Activated CD8-positive, alpha-beta memory T cell treated with anti-CD3 and anti-CD28 coated beads, Interleukin-2, amount 10 ng/mL, durations not matched to agents 7 days and 5 days (primary cell): ENCODE results near the gene FBXO8. TPM values are rescaled to one million over a fixed set of nuclear protein-coding genes. Genes with fewer than 3 reads are reported as not detected.

Source experiments
- ATAC-seq: fragments of 150-1000 bp; cut with Tn5 transposase; one replicate; pipeline ENCODE4 v1.10.0; 2021; ENCODE audit warnings: moderate library complexity
- CTCF ChIA-PET: fragments of 350-600 bp; sonication (Branson Sonifier 250); formaldehyde crosslinking; loops from one replicate; lab custom pipeline; 2021; ENCODE audit warnings: antibody characterized with exemption; lab: Charles Lee
- DNase-seq: peaks from one replicate; pipeline ENCODE4 v3.0.0-alpha.2; 2020
- H3K27ac Mint-ChIP-seq: one replicate; pipeline ENCODE4 v1.8.0; 2021; ENCODE audit warnings: mild to moderate bottlenecking, mixed read lengths
- H3K27me3 Mint-ChIP-seq: one replicate; pipeline ENCODE4 v1.8.0; 2021; ENCODE audit warnings: mixed read lengths
- H3K36me3 Mint-ChIP-seq: one replicate; pipeline ENCODE4 v1.8.0; 2021; ENCODE audit warnings: mild to moderate bottlenecking, mixed read lengths
- H3K4me1 Mint-ChIP-seq: one replicate; pipeline ENCODE4 v1.8.0; 2021; ENCODE audit warnings: mixed read lengths
- H3K4me3 Mint-ChIP-seq: one replicate; pipeline ENCODE4 v1.8.0; 2021; ENCODE audit warnings: mild to moderate bottlenecking, moderate library complexity, mixed read lengths
- H3K9me3 Mint-ChIP-seq: one replicate; pipeline ENCODE4 v1.8.0; 2022; ENCODE audit warnings: low read depth, mixed read lengths
- total RNA-seq, 2 experiments: library from RNA; stranded (reverse); gene quantifications; one replicate each; pipeline ENCODE4 v1.2.3, GENCODE V29; 2021

Gene FBXO8, protein sequence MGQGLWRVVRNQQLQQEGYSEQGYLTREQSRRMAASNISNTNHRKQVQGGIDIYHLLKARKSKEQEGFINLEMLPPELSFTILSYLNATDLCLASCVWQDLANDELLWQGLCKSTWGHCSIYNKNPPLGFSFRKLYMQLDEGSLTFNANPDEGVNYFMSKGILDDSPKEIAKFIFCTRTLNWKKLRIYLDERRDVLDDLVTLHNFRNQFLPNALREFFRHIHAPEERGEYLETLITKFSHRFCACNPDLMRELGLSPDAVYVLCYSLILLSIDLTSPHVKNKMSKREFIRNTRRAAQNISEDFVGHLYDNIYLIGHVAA
- 10 to 100 TPM; 14.5 to 16.8 TPM for total RNA-seq

DNA sequence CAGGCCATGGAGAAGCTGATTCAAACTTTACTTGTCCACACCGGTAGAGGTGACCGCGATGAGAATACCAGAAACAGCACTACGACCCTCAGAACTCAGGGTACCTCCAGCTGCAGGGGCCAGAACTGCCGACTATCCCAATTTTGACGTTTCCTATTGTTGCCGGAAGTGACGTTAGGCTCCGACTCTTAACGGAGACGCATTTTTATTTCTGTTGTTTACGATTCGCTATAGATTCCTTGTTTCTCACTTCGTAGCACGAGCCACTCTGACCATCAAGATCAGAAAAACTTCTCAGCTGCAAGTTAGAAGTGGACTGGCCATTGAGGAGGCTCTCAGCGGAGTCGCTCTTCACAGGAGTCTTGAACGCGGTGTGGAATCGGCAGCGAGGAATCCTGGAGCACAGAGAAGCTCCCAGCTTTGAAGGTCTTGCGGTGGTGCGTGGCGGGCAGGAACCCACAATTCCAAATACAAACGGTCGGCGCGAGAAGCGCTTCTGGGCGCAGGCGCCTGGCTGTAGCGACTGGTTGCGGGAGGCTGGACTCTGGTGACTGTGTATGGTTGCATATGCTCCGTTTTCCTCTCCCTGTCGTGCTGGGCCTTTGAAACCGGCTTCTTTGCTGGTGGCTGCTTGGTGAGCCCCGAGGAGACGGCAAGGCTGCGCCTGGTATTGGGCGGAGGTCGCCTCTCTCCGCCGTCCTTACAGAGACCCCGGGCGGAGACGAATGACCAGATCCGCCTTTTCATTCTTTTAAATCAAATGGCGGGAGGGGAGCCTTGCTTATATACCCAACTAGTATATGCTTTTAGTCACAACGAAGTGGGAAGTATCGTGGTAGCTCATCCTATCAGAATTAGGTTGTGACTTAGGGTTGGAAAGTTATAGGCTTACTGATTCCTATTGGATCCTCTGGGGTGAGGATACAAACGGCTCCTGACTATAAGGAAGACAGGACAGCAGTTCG lies at the start of gene FBXO8, which contains the start of gene CEP44:
Gene FBXO8, minus strand, starts transcription at position 161 of the 965 bp plus-strand sequence. CDS start 20,575 bp downstream, outside the sequence.
Gene CEP44, plus strand, starts transcription at position 405 of the 965 bp plus-strand sequence. CDS start 15,211 bp downstream, outside the sequence.
- peak; percentile 77 for DNase-seq
- H3K36me3 Mint-ChIP-seq = peaks cover 32% of the 10 kb centered on the region
- peak within 1 kb of the TSS; percentile 96 for H3K4me3 Mint-ChIP-seq
- no peaks in the 10 kb centered on the region for H3K9me3 Mint-ChIP-seq
- peaks cover 60% of the 10 kb centered on the region for H3K4me1 Mint-ChIP-seq
- CTCF ChIA-PET = interaction anchor here (1.0 kb wide), 1 partner anchor 18 kb away, joined by 4 read pairs; no protein-coding TSS in a partner anchor
- peak within 1 kb of the TSS; percentile 100 for H3K27ac Mint-ChIP-seq
- peak; percentile 68 for ATAC-seq
- H3K27me3 Mint-ChIP-seq = no peaks in the 10 kb centered on the region

GRCh38 chr4:174332741-174333493 lies 49.5 kb upstream of the FBXO8 start:
- DNase-seq (no peak), ATAC-seq (no peak)
- Mint-ChIP-seq H3K27me3 (no peaks in the 10 kb centered on the region), H3K4me1 (no peaks in the 10 kb centered on the region), H3K9me3 (no peaks in the 10 kb centered on the region), H3K4me3 (no peak overlapping the region), H3K36me3 (no peaks in the 10 kb centered on the region), H3K27ac (no peak overlapping the region)
- CTCF ChIA-PET = no interaction called here

DNA sequence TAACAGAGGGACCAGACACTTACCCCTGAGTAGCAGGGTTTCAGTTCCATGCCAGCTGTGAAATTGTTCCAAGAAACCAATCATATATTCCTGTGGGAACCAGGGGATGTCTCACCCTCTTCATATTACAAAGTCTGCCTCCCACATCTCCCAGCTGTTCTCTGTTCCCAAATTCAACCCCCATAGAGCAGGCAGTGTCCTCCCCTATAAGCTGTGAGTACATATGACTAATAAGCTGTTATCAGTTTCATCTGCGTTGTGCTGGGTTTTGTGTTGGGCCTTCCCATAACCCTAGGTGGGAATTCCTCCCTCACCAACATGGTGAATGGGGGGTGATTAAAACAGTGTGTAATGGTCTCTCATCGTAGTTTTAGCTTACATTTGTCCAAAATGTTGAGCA lies 41.3 kb upstream of the FBXO8 start:
- Mint-ChIP-seq H3K4me1 (no peaks in the 10 kb centered on the region), H3K9me3 (no peaks in the 10 kb centered on the region), H3K36me3 (peaks cover 1% of the 10 kb centered on the region), H3K27ac (no peak overlapping the region), H3K4me3 (no peak overlapping the region), H3K27me3 (no peaks in the 10 kb centered on the region)
- no peak for DNase-seq
- no peak for ATAC-seq
- CTCF ChIA-PET = interaction anchor here (1.1 kb wide), 1 partner anchor 24 kb away, joined by 3 read pairs; no protein-coding TSS in a partner anchor

DNA sequence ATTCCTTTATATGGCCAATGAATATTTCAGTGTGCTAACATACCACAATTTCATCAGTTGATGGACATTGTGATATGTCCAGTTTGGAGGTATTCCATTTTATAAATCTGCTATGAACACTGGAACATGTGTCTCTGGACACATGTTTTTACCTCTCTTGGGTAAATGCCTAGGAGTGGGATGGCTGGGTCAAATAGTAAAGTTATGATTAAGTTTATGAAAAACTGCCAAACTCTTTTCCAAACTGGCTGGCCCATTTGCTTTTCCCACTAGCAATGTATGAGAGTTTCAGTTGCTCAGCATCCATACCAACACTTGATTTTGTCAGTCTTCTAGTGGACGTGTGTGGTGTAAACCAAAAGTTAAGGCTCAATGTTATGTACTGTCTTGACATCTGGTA lies 40.8 kb upstream of the FBXO8 start:
- DNase-seq (no peak), ATAC-seq (no peak)
- Mint-ChIP-seq H3K4me3 (no peak overlapping the region), H3K9me3 (no peaks in the 10 kb centered on the region), H3K36me3 (peaks cover 1% of the 10 kb centered on the region), H3K4me1 (no peaks in the 10 kb centered on the region), H3K27me3 (no peaks in the 10 kb centered on the region), H3K27ac (no peak overlapping the region)
- CTCF ChIA-PET = no interaction called here

- Mint-ChIP-seq H3K36me3 (peaks cover 4% of the 10 kb centered on the region), H3K27me3 (no peaks in the 10 kb centered on the region), H3K4me3 (no peak overlapping the region), H3K4me1 (no peaks in the 10 kb centered on the region), H3K9me3 (no peaks in the 10 kb centered on the region), H3K27ac (no peak overlapping the region)
- ATAC-seq (no peak), DNase-seq (no peak)
- CTCF ChIA-PET = no interaction called here
Observed at GRCh38 chr4:174320494-174321199, 37.2 kb upstream of the FBXO8 start.

- CTCF ChIA-PET = interaction anchor here (0.8 to 1.7 kb wide), 5 partner anchors 10 to 174 kb away, joined by 3 to 5 read pairs (median 3); no protein-coding TSS in a partner anchor
- H3K36me3 Mint-ChIP-seq = peaks cover 4% of the 10 kb centered on the region
- DNase-seq = no peak
- H3K4me1 Mint-ChIP-seq = no peaks in the 10 kb centered on the region
- no peaks in the 10 kb centered on the region for H3K9me3 Mint-ChIP-seq
- H3K4me3 Mint-ChIP-seq = no peak overlapping the region
- ATAC-seq = no peak
- no peak overlapping the region for H3K27ac Mint-ChIP-seq
- H3K27me3 Mint-ChIP-seq = no peaks in the 10 kb centered on the region
Observed at GRCh38 chr4:174318829-174319764, 35.6 kb upstream of the FBXO8 start.

GRCh38 chr4:174317531-174317930 lies 34.1 kb upstream of the FBXO8 start:
- Mint-ChIP-seq H3K9me3 (no peaks in the 10 kb centered on the region), H3K27me3 (no peaks in the 10 kb centered on the region), H3K36me3 (peaks cover 9% of the 10 kb centered on the region), H3K4me1 (peaks cover 8% of the 10 kb centered on the region), H3K27ac (no peak overlapping the region), H3K4me3 (no peak overlapping the region)
- no peak for DNase-seq
- CTCF ChIA-PET = no interaction called here
- ATAC-seq = no peak

GRCh38 chr4:174316954-174317353 lies 33.5 kb upstream of the FBXO8 start:
- H3K27me3 Mint-ChIP-seq = no peaks in the 10 kb centered on the region
- peaks cover 8% of the 10 kb centered on the region for H3K4me1 Mint-ChIP-seq
- no peaks in the 10 kb centered on the region for H3K9me3 Mint-ChIP-seq
- CTCF ChIA-PET = no interaction called here
- no peak for ATAC-seq
- H3K27ac Mint-ChIP-seq = no peak overlapping the region
- peaks cover 11% of the 10 kb centered on the region for H3K36me3 Mint-ChIP-seq
- no peak overlapping the region for H3K4me3 Mint-ChIP-seq
- no peak for DNase-seq

DNA sequence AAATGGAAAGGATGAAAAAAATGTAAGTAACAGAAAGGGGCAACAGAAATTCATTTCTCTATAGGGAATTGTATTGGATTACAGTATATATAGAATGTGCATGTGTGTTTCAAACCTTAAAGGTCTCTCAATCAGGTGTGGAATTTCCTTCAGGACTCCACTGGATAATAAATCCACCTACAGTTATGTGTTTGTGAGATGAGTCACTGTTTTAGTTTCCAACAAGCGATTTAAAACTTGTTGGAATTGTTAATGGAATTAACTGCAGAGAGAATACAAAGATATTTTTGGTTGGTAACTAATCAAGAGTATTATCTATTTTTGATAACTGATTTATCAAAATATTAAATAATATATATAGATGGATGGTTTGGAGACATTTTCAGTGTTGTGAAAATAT lies 33.1 kb upstream of the FBXO8 start:
- no peaks in the 10 kb centered on the region for H3K27me3 Mint-ChIP-seq
- H3K9me3 Mint-ChIP-seq = no peaks in the 10 kb centered on the region
- CTCF ChIA-PET = no interaction called here
- H3K27ac Mint-ChIP-seq = no peak overlapping the region
- H3K4me1 Mint-ChIP-seq = peaks cover 8% of the 10 kb centered on the region
- H3K4me3 Mint-ChIP-seq = no peak overlapping the region
- ATAC-seq (no peak), DNase-seq (no peak)
- H3K36me3 Mint-ChIP-seq = peaks cover 11% of the 10 kb centered on the region

DNA sequence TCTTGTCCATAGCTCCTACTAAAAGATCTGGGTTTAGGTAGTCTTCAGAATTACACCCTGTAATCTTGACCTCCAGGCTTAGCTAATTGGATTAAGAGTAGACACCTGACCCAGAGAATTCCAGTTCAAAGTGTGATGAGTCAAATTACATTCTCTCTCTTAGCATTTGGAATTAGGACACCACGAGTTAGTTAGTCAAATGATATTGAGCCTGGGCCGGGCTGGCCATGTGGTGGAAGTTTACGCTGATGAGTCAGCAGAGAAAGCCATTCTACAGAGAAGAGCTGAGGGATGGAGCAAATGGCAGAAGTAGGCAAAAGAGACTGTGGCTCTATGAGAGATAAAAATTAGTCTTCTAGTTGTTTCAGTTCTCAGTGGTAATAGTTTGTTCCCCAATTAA lies 31.3 kb upstream of the FBXO8 start:
- peaks cover 8% of the 10 kb centered on the region for H3K4me1 Mint-ChIP-seq

DNA sequence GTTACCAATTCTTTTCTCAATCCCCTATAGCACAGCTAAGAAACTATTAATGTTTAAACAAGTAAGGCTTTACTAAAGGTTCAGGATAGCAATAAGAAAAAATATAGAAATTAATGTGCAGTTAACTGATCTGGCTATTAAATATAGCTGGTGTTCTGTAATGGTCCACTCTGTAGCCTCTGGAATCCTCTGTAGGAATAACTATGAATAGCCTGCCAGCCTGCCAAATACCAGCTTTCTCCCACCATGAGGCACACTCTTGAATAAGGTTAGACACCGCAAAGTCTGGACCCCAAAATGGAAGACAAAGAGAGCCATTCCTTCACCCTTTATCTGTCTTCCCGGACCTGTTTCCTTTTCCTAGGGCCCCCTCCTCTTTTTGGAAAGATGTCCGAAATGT lies 30.8 kb upstream of the FBXO8 start:
- Mint-ChIP-seq H3K27ac (no peak overlapping the region), H3K9me3 (no peaks in the 10 kb centered on the region), H3K27me3 (no peaks in the 10 kb centered on the region), H3K4me3 (no peak overlapping the region), H3K36me3 (peaks cover 11% of the 10 kb centered on the region), H3K4me1 (peaks cover 8% of the 10 kb centered on the region)
- CTCF ChIA-PET = no interaction called here
- ATAC-seq (no peak), DNase-seq (no peak)

More for the DNA sequence above, 31.3 kb upstream of the FBXO8 start:
- Mint-ChIP-seq H3K4me3 (no peak overlapping the region), H3K27ac (no peak overlapping the region), H3K36me3 (peaks cover 11% of the 10 kb centered on the region), H3K27me3 (no peaks in the 10 kb centered on the region), H3K9me3 (no peaks in the 10 kb centered on the region)
- ATAC-seq (no peak), DNase-seq (no peak)
- CTCF ChIA-PET = interaction anchor here (1.0 kb wide), 1 partner anchor 94 kb away, joined by 4 read pairs; no protein-coding TSS in a partner anchor
